Parathyroid adenoma (tissue), 2 donors: Measurements from ENCODE around the gene CDK5.

Source experiments
- H2AFZ ChIP-seq: fragments of 300-600 bp; sonication (generic); one replicate; pipeline ENCODE4 v1.7.0; 2017; ENCODE audit warnings: antibody characterized with exemption, mild to moderate bottlenecking
- H3K27ac ChIP-seq: fragments of 300-600 bp; sonication (generic); one replicate; pipeline ENCODE4 v1.7.0; 2017
- H3K27me3 ChIP-seq: fragments of 300-600 bp; sonication (generic); one replicate; pipeline ENCODE4 v1.7.0; 2017; ENCODE audit warnings: low read length; ENCODE audit not compliant: control insufficient read depth, insufficient read depth
- H3K36me3 ChIP-seq: fragments of 300-600 bp; sonication (generic); one replicate; pipeline ENCODE4 v1.7.0; 2017; ENCODE audit warnings: low read length; ENCODE audit not compliant: control insufficient read depth, insufficient read depth
- H3K4me1 ChIP-seq: fragments of 300-600 bp; sonication (generic); one replicate; pipeline ENCODE4 v1.7.0; 2017; ENCODE audit warnings: control low read depth
- H3K4me2 ChIP-seq: fragments of 300-600 bp; sonication (generic); one replicate; pipeline ENCODE4 v1.7.0; 2017; ENCODE audit warnings: low read length
- H3K4me3 ChIP-seq: fragments of 300-600 bp; sonication (generic); one replicate; pipeline ENCODE4 v1.7.0; 2017; ENCODE audit warnings: low read depth, low read length
- H3K79me2 ChIP-seq: fragments of 300-600 bp; sonication (generic); one replicate; pipeline ENCODE4 v1.7.0; 2017; ENCODE audit warnings: control low read depth
- H3K9ac ChIP-seq: fragments of 300-600 bp; sonication (generic); one replicate; pipeline ENCODE4 v1.7.0; 2017; ENCODE audit warnings: mild to moderate bottlenecking
- H3K9me3 ChIP-seq: fragments of 300-600 bp; sonication (generic); one replicate; pipeline ENCODE4 v1.7.0; 2017; ENCODE audit warnings: low read length; ENCODE audit not compliant: control insufficient read depth
- CTCF ChIP-seq: fragments of 300-600 bp; sonication (generic); IDR thresholded peaks from one replicate; pipeline ENCODE4 v1.7.0; 2017; ENCODE audit warnings: antibody characterized with exemption, mild to moderate bottlenecking
- donor health status: primary hyperparathyroidism.

Gene CDK5

GRCh38 chr7:151025924-151026671 lies 31.6 kb downstream of the CDK5 start:
- Histone ChIP-seq H3K27ac (no peak overlapping the region), H3K36me3 (no peaks in the 10 kb centered on the region)

DNA sequence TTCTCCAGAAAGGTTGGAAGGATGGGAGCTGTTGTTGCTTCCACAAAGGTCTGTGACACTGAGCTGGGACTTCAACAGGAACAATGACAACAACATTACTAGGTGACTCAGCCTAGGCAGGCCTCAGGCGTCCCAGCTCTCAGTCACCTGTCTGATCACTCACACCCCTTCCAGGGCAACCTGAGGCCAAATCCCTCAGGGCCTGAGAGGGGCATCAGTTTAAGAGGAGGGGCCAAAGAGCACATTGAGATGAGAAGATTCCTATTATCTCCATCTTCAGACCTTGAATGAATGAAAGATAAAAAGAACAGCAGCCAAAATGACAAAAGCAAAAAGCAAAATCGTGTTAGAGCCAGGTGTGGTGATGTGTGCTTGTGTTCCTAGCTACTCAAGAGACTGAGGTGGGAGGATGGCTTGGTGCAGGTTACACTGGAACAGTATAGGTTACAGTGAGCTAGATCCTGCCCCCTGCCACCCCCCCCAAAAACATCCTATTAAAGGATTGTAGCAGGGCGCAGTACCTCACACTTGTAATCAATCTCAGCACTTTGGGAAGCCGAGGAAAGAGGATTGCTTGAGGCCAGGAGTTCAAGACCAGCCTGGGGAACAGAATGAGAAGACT lies 33.2 kb downstream of the CDK5 start, which contains the start of gene ATG9B:
ATG9B (minus strand) TSS at position 60 of the 622 bp plus-strand sequence. CDS start 71 bp downstream, outside the sequence.
- Histone ChIP-seq H3K9ac (no peak within 1 kb of the TSS), H3K27ac (no peak within 1 kb of the TSS), H3K4me1 (peaks cover 3% of the 10 kb centered on the region), H2AFZ (no peak within 1 kb of the TSS), H3K27me3 (no peaks in the 10 kb centered on the region), H3K4me3 (no peak within 1 kb of the TSS), H3K36me3 (no peaks in the 10 kb centered on the region), H3K79me2 (peaks cover 3% of the 10 kb centered on the region), H3K4me2 (no peak within 1 kb of the TSS), H3K9me3 (no peaks in the 10 kb centered on the region)
- TF ChIP-seq CTCF, result no peak

More at GRCh38 chr7:151025924-151026671, 31.6 kb downstream of the CDK5 start:
- Histone ChIP-seq H3K9ac (no peak overlapping the region), H3K79me2 (peaks cover 14% of the 10 kb centered on the region), H3K4me3 (no peak overlapping the region), H3K9me3 (no peaks in the 10 kb centered on the region), H2AFZ (no peak overlapping the region), H3K27me3 (no peaks in the 10 kb centered on the region), H3K4me1 (peaks cover 3% of the 10 kb centered on the region), H3K4me2 (no peak overlapping the region)
- no peak for TF ChIP-seq CTCF

- H3K79me2 ChIP-seq, result no peaks in the 10 kb centered on the region
- no peaks in the 10 kb centered on the region for H3K9me3 ChIP-seq
- no peak overlapping the region for H3K4me3 ChIP-seq
- H3K9ac ChIP-seq, result no peak overlapping the region
- no peak for TF ChIP-seq CTCF
- H3K27ac ChIP-seq, result no peak overlapping the region
- no peak overlapping the region for H2AFZ ChIP-seq
- H3K4me2 ChIP-seq, result no peak overlapping the region
- H3K4me1 ChIP-seq, result peaks cover 2% of the 10 kb centered on the region
- no peaks in the 10 kb centered on the region for H3K27me3 ChIP-seq
- no peaks in the 10 kb centered on the region for H3K36me3 ChIP-seq
These were observed 34.5 kb downstream of the CDK5 start for GRCh38 chr7:151023232-151023631.

DNA sequence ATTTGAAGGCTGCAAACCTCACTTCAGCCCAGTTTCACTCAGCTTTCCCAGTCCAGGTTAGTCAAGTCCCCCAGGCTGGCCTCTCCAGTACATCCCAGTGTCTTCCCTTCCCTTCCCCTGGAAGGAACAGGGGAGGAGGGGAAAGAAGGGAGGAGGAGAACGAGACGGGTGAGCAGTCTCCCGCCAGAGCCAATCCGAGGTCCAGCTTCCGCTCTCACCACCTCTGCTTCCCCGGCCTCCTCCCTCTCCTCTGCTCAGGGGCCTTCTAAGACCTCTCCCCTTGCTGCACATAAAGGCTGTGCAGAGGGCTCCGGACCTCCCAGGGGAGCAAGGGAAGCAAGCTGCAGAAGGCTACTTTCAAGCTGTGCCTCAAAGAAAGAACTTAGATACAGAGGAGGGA lies 37.5 kb downstream of the CDK5 start:
- Histone ChIP-seq H3K4me1 (peaks cover 3% of the 10 kb centered on the region), H3K36me3 (no peaks in the 10 kb centered on the region), H3K79me2 (no peaks in the 10 kb centered on the region), H3K27me3 (no peaks in the 10 kb centered on the region), H2AFZ (no peak overlapping the region), H3K9me3 (no peaks in the 10 kb centered on the region), H3K4me3 (no peak overlapping the region), H3K9ac (no peak overlapping the region), H3K27ac (no peak overlapping the region), H3K4me2 (no peak overlapping the region)
- no peak for TF ChIP-seq CTCF
